H1 (cell line): ENCODE results near the gene SOCS3. TPM values are rescaled to one million over a fixed set of nuclear protein-coding genes. Genes with fewer than 3 reads are reported as not detected.
A peak's percentile ranks its signal among the peaks of the same experiment; 100 is the strongest.

ENCODE experiments used
- ATF2 ChIP-seq: IDR thresholded peaks from 2 replicates; pipeline ENCODE4 v1.6.1; 2012; ENCODE audit warnings: low read length, inconsistent platforms
- CHD7 ChIP-seq: fragments of 300-600 bp; sonication (generic); IDR thresholded peaks from 2 replicates; pipeline ENCODE4 v1.7.1; 2012; ENCODE audit warnings: low read length, moderate library complexity, mild to moderate bottlenecking, inconsistent platforms; ENCODE audit not compliant: insufficient replicate concordance
- GABPA ChIP-seq: IDR thresholded peaks from 2 replicates; pipeline ENCODE4 v1.6.1; 2011; ENCODE audit warnings: mild to moderate bottlenecking, low read length, moderate library complexity, borderline replicate concordance; ENCODE audit not compliant: insufficient read depth
- HDAC2 ChIP-seq, 2 experiments: fragments of 300-600 bp in 1 of 2; sonication (generic) in 1 of 2; IDR thresholded peaks; 2 replicates each; pipeline ENCODE4 v1.6.1; 2011 to 2012; ENCODE audit warnings: low read depth in 2 of 2, low read length in 2 of 2, mild to moderate bottlenecking in 2 of 2, moderate library complexity in 2 of 2, borderline replicate concordance in 1 of 2, inconsistent platforms in 1 of 2
- NANOG ChIP-seq: IDR thresholded peaks from 2 replicates; pipeline ENCODE4 v1.6.1; 2011; ENCODE audit warnings: low read length, low read depth, mild to moderate bottlenecking, inconsistent platforms; ENCODE audit not compliant: insufficient read depth, poor library complexity, severe bottlenecking
- POLR2A ChIP-seq, 2 experiments: IDR thresholded peaks; 1 replicate in 1 of 2; 2 replicates in 1 of 2; pipeline ENCODE4 v1.6.1; 2011; ENCODE audit warnings: low read depth in 2 of 2, low read length in 2 of 2, mild to moderate bottlenecking in 2 of 2; ENCODE audit errors: control extremely low read depth in 1 of 2
- POU5F1 ChIP-seq: IDR thresholded peaks from 2 replicates; pipeline ENCODE4 v1.6.1; 2011; ENCODE audit warnings: low read depth, mild to moderate bottlenecking, low read length, moderate library complexity
- TBP ChIP-seq: IDR thresholded peaks from 2 replicates; pipeline ENCODE4 v1.6.1; 2011; ENCODE audit warnings: low read depth, low read length, improper control_type of control experiment
- polyA plus RNA-seq, 7 experiments: library from polyadenylated mRNA; depleted of rRNA in 3 of 7; stranded (reverse) in 5 of 7; unstranded in 2 of 7; fragments of >200 nt in 5 of 7; fragments of 200-250 nt in 2 of 7; gene quantifications; 1 replicate in 5 of 7; 2 replicates in 1 of 7; 4 replicates in 1 of 7; pipeline versions ENCODE4 v1.2.1 to v1.2.3, GENCODE V29; 2011 to 2013; ENCODE audit warnings: missing spikeins in 2 of 7, mixed read lengths in 2 of 7
- total RNA-seq: library from RNA; stranded (reverse); fragmentation: NEBNext Ultra II Directional; extraction: Animal tissue kit (Norgen Biotek cat#: 25700); gene quantifications from 2 replicates; pipeline ENCODE4 v1.2.1, GENCODE V29; 2021

Gene SOCS3
- total and polyA plus RNA-seq, 2 of the 8 experiments (the other 6 are each of a cell fraction or from before 2014, with no cell fraction given): 10.1 to 47.9 TPM

- peak; percentile 60; the same call in 1 of the 2 replicates for TF ChIP-seq ATF2
- TF ChIP-seq POLR2A (IDR thresholded peaks at IDR 0.05; ENCODE audit: control extremely low read depth in 1 of 2, low read depth in 2 of 2, low read length in 2 of 2): peak in 1 of 2 experiments; percentile 62; a peak in 2 of 3 replicates
- TF ChIP-seq GABPA: no peak
- no peak for TF ChIP-seq POU5F1
- TF ChIP-seq TBP: no peak
- peak; percentile 69 to 74; a peak in 1 of 4 replicates for TF ChIP-seq HDAC2 (IDR thresholded peaks at IDR 0.05; ENCODE audit: borderline replicate concordance in 1 of 2, low read depth in 2 of 2, low read length in 2 of 2)
- peak; percentile 56 for TF ChIP-seq NANOG
- no peak for TF ChIP-seq CHD7
Observed at GRCh38 chr17:78356101-78356713, 3.7 kb downstream of the SOCS3 start (continued).
